Subcutaneous adipose tissue (tissue), 4 donors: ENCODE data around the gene SPOCK2. TPM values are rescaled to one million over a fixed set of nuclear protein-coding genes. Genes with fewer than 3 reads are reported as not detected.

ENCODE experiments used
- CTCF ChIP-seq: fragments of 450-650 bp; IDR thresholded peaks from one replicate; pipeline ENCODE4 v1.5.1; 2016; ENCODE audit warnings: low read depth, mild to moderate bottlenecking, control low read depth, antibody characterized with exemption, moderate library complexity
- total RNA-seq, 4 donors: library from RNA; depleted of rRNA; stranded (reverse); fragments of >200 nt; gene quantifications; one replicate each; pipeline ENCODE4 v1.1.0, GENCODE V29; 2016

The SPOCK2 gene
- total RNA-seq, 4 donors from 2014 or later: 2.6 to 6.0 (median 3.8) TPM

- TF ChIP-seq CTCF: no peak
These were observed 32.2 kb downstream of the SPOCK2 start for GRCh38 chr10:72056113-72056512.

GRCh38 chr10:72053690-72054089 is 34.7 kb downstream of the SPOCK2 start:
- no peak for TF ChIP-seq CTCF

GRCh38 chr10:72050873-72051272 is 37.5 kb downstream of the SPOCK2 start:
- TF ChIP-seq CTCF: no peak

- no peak for TF ChIP-seq CTCF
These were observed 38.2 kb downstream of the SPOCK2 start for GRCh38 chr10:72049969-72050781.

DNA sequence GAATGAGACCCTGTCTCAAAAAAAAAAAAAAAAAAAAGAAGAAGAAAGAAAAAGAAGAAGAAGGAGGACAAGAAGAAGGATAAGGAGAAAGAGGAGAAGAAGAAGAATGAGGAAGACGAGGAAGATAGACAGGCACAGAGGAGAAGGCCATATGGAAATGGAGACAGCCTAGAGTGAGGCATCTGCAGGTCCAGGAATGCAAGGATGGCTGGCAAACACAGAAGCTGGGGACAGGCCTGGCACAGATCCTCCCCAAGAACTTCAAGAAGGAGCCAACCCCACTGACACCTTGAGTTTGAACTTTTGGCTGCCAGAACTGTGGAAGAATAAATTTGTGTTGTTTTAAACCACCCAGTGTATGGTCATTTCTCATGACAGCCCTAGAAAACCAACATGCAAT is 38.9 kb downstream of the SPOCK2 start:
- no peak for TF ChIP-seq CTCF

DNA sequence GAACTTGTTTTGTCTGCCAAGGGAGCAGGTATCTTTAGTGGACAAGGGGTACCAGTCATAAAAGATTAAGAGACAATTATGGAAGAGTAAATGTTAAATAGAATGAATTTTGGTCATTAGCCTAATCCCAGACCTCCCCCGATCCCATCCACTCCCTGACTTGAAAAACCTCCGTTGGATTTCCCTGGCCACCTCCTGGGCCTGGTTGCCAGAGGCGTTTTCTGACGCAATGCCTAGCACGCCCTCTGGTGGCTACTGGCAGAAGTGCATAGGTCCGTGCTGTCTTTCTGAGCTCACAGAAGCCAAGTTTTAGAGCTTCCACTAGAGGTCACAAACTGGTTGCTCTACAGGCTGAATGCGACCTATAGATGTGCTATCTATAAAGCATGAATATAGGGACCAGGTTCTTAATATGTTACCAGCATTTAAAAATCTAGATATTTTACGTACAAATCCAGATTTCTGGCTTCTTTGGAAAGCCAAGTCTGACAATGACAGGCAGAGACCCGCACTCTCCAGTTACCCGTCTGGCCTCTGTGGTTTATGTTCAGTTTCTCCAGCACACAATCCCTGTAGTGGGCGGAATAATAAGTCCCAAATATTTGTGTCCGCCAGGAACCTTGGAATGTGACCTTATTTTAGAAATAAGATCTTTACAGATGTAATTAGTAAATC is 39.8 kb downstream of the SPOCK2 start:
- TF ChIP-seq CTCF: no peak

DNA sequence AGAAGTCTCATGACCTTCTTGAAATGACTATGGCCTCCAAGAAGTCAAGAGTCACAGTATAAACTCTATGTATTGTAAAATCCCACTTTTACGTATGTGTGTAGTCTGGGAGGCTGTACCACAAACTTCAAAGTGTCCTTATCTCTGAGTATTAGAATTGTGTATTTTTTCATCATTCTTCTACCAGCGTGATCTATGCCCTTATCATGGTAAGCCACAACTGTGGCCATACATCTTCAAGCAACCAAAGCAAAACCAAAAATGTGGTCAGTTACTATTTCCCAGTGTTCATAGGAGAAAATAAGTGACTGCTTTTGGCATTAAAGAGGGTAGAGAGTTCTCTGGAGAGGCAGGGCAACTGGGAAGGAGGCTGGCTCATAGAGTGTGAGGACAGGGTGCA is 42.8 kb downstream of the SPOCK2 start:
- TF ChIP-seq CTCF: no peak
